Breast epithelium (tissue), 4 donors: ENCODE measurements around the gene TCF4. TPM values are rescaled to one million over a fixed set of nuclear protein-coding genes. Genes with fewer than 3 reads are reported as not detected.

Experiments
- DNase-seq, 2 donors: peaks; one replicate each; pipeline ENCODE4 v3.0.0-alpha.2; 2019; ENCODE audit warnings: low spot score in 2 of 2
- H3K27ac ChIP-seq, 2 donors: fragments of 200-600 bp; sonication (generic) in 1 of 2; one replicate each; pipeline ENCODE4 v1.5.1; 2016 to 2019; ENCODE audit warnings: mild to moderate bottlenecking in 1 of 2
- H3K27me3 ChIP-seq, 2 donors: fragments of 200-600 bp; sonication (generic) in 1 of 2; one replicate each; pipeline versions ENCODE4 v1.5.1 to v1.6.0; 2017 to 2019; ENCODE audit warnings: control low read depth in 1 of 2, mild to moderate bottlenecking in 1 of 2
- H3K36me3 ChIP-seq: fragments of 200-600 bp; one replicate; pipeline ENCODE4 v1.5.1; 2019
- H3K4me1 ChIP-seq, 2 donors: fragments of 200-600 bp; sonication (generic); one replicate each; pipeline ENCODE4 v1.5.1; 2016 to 2019; ENCODE audit warnings: control low read depth in 1 of 2
- H3K4me3 ChIP-seq, 3 donors: fragments of 200-600 bp; sonication (generic); 1 replicate in 2 of 3; 2 replicates in 1 of 3; pipeline ENCODE4 v1.5.1; 2016 to 2019; ENCODE audit warnings: mild to moderate bottlenecking in 3 of 3, moderate library complexity in 2 of 3
- H3K9me3 ChIP-seq, 2 donors: fragments of 200-600 bp; sonication (generic) in 1 of 2; one replicate each; pipeline ENCODE4 v1.5.1; 2016 to 2019; ENCODE audit warnings: control low read depth in 1 of 2
- POLR2A ChIP-seq: fragments of 450-650 bp; IDR thresholded peaks from one replicate; pipeline ENCODE4 v1.6.1; 2016; ENCODE audit warnings: antibody characterized with exemption, mild to moderate bottlenecking, moderate library complexity
- POLR2AphosphoS5 ChIP-seq, 3 donors: sonication (generic); formaldehyde crosslinking; IDR thresholded peaks; one replicate each; pipeline ENCODE4 v1.6.1; 2017; ENCODE audit warnings: antibody characterized with exemption in 3 of 3
- intact Hi-C: fragments of 100-400 bp; cut with DNase I; formaldehyde crosslinking; loops from one replicate; pipeline ENCODE4 v1.15.1; 2023; ENCODE audit warnings: low total_unique reads
- total RNA-seq, 3 donors: library from RNA; depleted of rRNA; stranded (reverse); fragments of >200 nt; gene quantifications; one replicate each; pipeline ENCODE4 v1.1.0, GENCODE V29; 2016
- TF ChIP-seq, protein P1 (sequence below), 3 donors: fragments of 450-650 bp; IDR thresholded peaks; one replicate each; pipeline ENCODE4 v1.5.1; 2016 to 2017; ENCODE audit warnings: antibody characterized with exemption in 3 of 3, mild to moderate bottlenecking in 3 of 3, moderate library complexity in 3 of 3

Gene TCF4
- total RNA-seq, 3 donors from 2014 or later = 79.6 to 133 (median 114) TPM

- no peak for DNase-seq
- intact Hi-C loops = loop anchor here (5.0 kb wide), 1 partner anchor 250 kb away; no protein-coding TSS in a partner anchor
- no peak overlapping the region for H3K4me3 ChIP-seq
- no peak for TF ChIP-seq POLR2AphosphoS5 (IDR thresholded peaks at IDR 0.05)
- no peak for TF ChIP-seq POLR2A
- TF ChIP-seq, protein P1, sequence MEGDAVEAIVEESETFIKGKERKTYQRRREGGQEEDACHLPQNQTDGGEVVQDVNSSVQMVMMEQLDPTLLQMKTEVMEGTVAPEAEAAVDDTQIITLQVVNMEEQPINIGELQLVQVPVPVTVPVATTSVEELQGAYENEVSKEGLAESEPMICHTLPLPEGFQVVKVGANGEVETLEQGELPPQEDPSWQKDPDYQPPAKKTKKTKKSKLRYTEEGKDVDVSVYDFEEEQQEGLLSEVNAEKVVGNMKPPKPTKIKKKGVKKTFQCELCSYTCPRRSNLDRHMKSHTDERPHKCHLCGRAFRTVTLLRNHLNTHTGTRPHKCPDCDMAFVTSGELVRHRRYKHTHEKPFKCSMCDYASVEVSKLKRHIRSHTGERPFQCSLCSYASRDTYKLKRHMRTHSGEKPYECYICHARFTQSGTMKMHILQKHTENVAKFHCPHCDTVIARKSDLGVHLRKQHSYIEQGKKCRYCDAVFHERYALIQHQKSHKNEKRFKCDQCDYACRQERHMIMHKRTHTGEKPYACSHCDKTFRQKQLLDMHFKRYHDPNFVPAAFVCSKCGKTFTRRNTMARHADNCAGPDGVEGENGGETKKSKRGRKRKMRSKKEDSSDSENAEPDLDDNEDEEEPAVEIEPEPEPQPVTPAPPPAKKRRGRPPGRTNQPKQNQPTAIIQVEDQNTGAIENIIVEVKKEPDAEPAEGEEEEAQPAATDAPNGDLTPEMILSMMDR (IDR thresholded peaks at IDR 0.05) = no peak
- no peaks in the 10 kb centered on the region for H3K36me3 ChIP-seq
- H3K27me3 ChIP-seq = no peaks in the 10 kb centered on the region
- no peaks in the 10 kb centered on the region for H3K9me3 ChIP-seq
- no peak overlapping the region for H3K27ac ChIP-seq
- no peaks in the 10 kb centered on the region for H3K4me1 ChIP-seq
Observed at GRCh38 chr18:55256929-55257289, 331.1 kb downstream of the TCF4 start.

DNA sequence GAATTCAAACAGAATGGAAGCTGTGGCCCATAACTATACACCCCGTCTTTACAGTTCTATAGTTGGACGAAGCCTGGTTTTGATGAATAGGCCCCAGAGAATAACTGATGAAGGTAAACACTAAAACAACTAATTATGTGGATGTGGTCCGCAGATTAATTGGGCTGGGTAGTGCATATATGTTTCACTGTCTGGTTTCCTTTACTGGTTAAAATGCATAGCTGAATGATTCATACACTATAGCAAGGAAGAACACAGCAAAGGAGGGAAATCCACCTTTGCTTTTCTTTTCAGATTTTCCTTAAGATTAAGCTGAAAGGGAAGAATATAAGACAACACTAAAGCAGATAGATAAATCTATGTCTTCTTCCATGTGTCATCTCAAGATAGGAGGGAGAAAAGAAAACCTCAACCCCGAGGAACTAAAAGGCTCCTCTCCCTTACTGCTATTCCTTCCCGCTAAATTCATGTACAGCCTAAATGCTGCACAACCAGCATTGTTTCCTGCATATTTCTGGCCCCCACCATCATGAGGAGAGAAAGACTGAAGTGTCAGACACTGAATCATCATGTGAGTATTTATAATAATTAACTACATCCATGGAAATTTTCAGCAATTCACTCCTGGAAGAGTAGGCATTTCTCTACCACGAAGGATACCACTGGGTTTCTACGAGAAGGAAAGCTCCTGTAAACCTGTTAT, 331.6 kb downstream of the TCF4 start:
- no peak overlapping the region for H3K4me3 ChIP-seq
- intact Hi-C loops = loop anchor here (5.0 kb wide), 1 partner anchor 251 kb away; no protein-coding TSS in a partner anchor
- no peak for TF ChIP-seq POLR2AphosphoS5 (IDR thresholded peaks at IDR 0.05)
- H3K4me1 ChIP-seq = no peaks in the 10 kb centered on the region
- H3K27me3 ChIP-seq = no peaks in the 10 kb centered on the region
- no peak overlapping the region for H3K27ac ChIP-seq
- DNase-seq = no peak
- no peaks in the 10 kb centered on the region for H3K36me3 ChIP-seq
- no peaks in the 10 kb centered on the region for H3K9me3 ChIP-seq

GRCh38 chr18:55253814-55254213, 334.2 kb downstream of the TCF4 start:
- no peak for DNase-seq
- no peaks in the 10 kb centered on the region for H3K36me3 ChIP-seq
- no peaks in the 10 kb centered on the region for H3K4me1 ChIP-seq
- no peak for TF ChIP-seq POLR2A
- TF ChIP-seq, protein P1 (IDR thresholded peaks at IDR 0.05) = no peak
- TF ChIP-seq POLR2AphosphoS5 (IDR thresholded peaks at IDR 0.05) = no peak
- H3K27me3 ChIP-seq = no peaks in the 10 kb centered on the region
- H3K4me3 ChIP-seq = no peak overlapping the region
- H3K9me3 ChIP-seq = no peaks in the 10 kb centered on the region
- H3K27ac ChIP-seq = no peak overlapping the region
- intact Hi-C loops = no loop called here

DNA sequence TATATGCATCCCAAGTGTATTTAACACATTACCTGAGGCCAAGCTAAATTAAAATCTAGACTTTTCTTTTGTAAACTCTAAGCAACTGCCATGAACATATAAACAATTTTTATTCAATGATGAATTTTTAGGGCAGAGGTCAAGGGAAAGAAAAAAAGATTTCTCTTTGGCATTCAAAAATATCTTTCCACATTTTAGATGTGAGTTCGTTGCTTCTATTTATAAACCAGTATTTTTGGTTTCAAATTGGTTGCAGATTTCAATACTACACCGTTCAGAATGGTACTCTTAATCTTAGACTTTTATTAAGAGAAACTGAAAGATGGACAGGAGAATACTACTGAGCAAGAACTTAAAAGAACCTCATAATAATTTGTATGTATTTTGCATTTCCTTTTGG, 335.1 kb downstream of the TCF4 start:
- no peaks in the 10 kb centered on the region for H3K36me3 ChIP-seq
- no peaks in the 10 kb centered on the region for H3K4me1 ChIP-seq
- H3K27ac ChIP-seq = peak overlapping the region; percentile 46 to 85
- DNase-seq = no peak
- no peaks in the 10 kb centered on the region for H3K9me3 ChIP-seq
- intact Hi-C loops = no loop called here
- TF ChIP-seq POLR2AphosphoS5 (IDR thresholded peaks at IDR 0.05) (no peak), POLR2A (no peak)
- TF ChIP-seq, protein P1 (IDR thresholded peaks at IDR 0.05) = no peak
- H3K4me3 ChIP-seq = no peak overlapping the region
- no peaks in the 10 kb centered on the region for H3K27me3 ChIP-seq

GRCh38 chr18:55252053-55252675, 335.8 kb downstream of the TCF4 start:
- DNase-seq = no peak
- H3K4me3 ChIP-seq = peak overlapping the region in 1 of 3 donors; percentile 23

More at GRCh38 chr18:55252053-55252675, 335.8 kb downstream of the TCF4 start:
- no peaks in the 10 kb centered on the region for H3K9me3 ChIP-seq
- H3K27ac ChIP-seq = peak overlapping the region; percentile 46 to 85
- TF ChIP-seq POLR2AphosphoS5 (IDR thresholded peaks at IDR 0.05) = no peak
- TF ChIP-seq, protein P1 (IDR thresholded peaks at IDR 0.05) = no peak
- H3K4me1 ChIP-seq = no peaks in the 10 kb centered on the region
- no peaks in the 10 kb centered on the region for H3K27me3 ChIP-seq
- intact Hi-C loops = no loop called here
- H3K36me3 ChIP-seq = no peaks in the 10 kb centered on the region
